Activated CD4-positive, alpha-beta T cell treated with anti-CD3 and anti-CD28 coated beads, Interleukin-2, amount 50 U/mL, for 48 hours (primary cell): ENCODE data around the gene RBM19.
"Not testable (repeated sequence)": the region's sequence is repeated elsewhere in the genome, so short reads cannot be mapped to it uniquely, and the experiment has no call there.

Source experiments
- DNase-seq, 2 experiments: peaks; one replicate each; pipeline ENCODE4 v3.0.0-alpha.2; 2020

The RBM19 gene

DNA sequence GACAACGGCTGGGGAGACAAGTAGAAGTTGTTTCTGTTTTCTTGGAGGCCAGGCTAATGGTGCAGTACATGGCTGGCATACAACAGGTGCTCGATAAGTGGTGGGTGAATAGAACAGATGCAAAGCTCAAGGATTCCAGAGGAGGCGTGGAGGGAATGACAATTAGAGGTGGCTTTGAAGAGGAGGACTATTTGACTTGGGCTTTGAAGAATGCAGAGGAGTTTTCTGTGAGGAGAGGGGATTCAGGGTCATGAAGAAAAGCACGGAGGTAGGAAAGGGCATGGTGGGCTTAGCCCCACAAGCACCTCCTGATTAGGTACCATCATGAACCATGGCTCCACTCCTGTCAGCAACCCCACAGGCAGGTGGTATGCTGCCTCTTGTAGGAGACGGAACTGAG is 142.3 kb downstream of the RBM19 start:
- DNase-seq = no peak

DNA sequence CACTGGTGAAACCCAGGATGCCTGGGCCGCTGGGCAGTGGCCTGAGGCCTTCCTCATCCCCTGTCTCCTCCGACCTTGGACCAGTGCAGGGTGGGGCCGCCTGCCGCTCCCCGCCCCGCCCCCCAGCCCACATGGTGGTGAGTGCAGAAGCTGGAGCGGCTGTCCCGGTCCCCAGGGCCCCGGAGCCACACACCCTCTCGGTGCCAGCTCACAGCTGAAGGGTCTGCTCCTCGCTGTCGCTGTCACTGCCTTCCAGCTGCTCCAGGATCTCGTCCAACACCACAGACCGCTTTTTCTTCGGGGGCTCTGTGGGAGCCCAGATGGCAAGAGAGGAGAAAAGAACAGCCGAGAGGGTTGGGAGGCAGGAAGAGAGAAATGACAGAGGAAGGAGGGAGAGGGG is 143.1 kb downstream of the RBM19 start:
- no peak for DNase-seq

DNA sequence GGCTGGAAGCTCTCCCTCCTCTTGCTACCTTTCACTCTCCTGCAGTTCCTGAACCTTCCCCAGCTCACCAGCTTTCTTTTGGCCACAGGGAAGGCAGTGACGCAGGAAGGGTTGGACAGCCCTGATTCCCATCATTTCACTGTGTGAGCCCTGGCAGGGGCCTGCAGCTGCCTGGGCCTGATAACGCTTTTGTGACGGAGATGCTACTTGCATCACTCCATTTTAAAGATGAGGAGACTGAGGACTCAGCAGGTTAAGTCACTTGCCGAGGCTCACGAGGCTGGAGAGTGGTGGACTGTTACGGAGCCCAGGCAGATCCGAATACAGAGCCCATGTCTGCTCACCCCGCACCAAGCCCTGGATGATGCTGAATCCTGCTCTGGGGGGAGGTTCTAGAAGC is 145.3 kb downstream of the RBM19 start:
- no peak for DNase-seq

DNA sequence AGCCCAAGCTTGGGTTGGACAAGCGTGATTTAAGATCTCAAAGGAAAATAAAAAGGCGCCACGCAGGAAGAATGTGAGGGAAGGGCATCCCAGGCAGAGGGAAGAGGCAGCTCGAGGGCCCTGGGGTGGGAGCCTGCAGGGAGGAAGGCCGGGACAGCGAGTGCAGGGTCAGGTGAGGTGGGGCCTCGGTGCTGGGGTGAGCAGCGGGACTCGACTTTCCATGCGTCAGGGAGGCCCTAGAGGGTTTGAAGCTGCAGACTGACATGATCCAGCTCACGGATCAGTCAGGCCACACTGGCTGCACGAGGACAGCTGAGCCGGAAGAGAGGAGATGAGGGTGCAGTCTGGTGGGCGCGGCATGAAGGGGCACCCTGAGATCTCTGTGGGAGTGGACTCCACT is 145.8 kb downstream of the RBM19 start:
- DNase-seq = no peak

DNA sequence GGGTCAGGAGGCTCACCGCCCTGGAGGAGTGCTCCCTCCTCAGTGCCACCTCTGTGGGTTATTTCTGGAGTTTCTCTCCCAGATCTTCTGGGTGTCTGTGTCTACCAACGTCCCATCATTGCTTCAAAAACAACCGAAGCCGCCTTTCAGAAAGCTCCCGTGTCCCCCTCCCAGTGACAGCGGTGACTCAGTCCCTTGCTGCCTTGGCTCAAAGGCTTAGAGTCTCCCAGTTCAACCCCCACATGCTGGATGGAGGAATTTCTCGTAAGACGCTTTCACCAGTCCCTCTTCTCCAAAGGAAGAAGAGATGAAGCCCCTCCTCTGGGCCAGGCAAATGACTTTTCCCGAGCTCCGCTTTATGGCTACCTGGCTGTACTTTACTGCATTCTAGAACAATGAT is 146.6 kb downstream of the RBM19 start:
- DNase-seq = no peak

DNA sequence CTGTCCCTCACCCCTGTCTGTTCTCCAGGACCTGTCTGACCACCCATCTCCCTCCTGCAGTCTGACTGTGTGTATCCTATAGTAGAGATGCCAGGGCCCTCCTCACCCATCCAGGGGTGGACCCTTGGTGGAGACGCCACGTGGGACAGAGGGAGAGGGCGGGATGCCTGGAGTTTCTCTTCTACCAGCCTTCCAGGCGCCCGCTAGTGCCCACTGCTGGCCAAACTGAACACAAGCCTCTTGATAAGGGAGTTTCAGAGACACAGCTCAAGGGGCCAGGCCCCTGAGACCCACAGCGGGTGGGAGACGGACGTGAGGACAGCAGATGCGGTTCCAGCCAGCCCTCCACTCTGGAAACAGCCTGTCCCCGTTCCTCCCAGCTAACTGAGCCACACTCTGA is 147.3 kb downstream of the RBM19 start:
- no peak for DNase-seq

DNA sequence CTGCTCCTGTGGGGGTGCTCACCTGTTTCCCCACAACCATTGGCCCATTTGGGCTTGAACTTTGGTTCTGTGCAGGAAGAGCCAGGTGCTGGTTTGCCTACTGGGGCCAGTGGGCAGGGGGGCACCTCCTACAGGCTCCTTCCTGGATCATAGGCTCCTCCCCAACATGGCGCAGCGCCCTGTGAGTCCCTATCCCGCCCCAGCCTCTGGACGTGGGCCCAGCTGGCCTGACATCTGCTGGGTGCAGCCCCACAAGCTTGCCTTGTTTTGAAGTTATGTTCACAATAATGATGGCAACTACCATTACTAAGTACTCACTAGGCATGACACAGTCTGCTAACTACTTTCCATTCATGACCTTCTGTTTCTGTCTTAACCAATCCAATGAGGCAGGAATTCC is 147.8 kb downstream of the RBM19 start:
- DNase-seq = no peak

DNA sequence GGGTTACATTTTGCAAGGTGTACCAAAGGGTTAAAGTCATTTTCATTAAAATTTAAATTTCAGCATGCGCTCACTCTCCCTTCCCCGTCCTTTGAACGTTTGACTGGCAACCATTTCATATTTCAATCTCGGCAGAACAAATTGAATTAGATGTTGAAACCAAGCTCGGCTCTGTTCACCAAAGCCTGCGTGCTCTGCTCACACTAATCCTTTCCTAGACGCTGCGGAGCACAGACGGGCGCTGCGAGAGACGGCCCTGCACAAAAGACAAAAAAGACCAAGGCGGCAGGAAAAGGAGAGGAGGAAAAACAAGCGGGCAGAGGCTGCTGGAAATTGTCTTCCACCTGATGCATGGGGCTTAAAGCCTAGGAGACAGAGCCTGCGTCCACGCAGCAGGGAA is 149.3 kb downstream of the RBM19 start:
- DNase-seq = no peak

DNA sequence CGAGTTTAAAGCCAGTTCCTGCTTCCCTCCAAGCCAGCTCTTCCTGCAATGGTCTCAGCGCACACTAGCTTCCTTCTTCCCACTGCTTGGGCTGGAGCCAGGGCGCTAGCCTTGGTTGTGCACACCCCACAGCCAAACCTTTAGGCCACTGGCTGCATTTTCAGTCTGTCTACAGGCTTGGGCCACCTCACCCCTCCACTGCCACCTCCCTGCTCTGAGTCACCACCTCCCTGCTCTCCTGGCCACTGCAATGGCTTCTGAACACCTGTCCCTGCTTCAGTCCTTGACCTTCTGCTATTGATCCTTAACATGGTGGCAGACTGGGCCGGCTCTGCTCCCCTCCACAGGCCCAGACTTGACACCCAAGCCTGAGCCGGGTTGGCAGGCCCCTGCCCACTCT is 151.1 kb downstream of the RBM19 start:
- DNase-seq = no peak

DNA sequence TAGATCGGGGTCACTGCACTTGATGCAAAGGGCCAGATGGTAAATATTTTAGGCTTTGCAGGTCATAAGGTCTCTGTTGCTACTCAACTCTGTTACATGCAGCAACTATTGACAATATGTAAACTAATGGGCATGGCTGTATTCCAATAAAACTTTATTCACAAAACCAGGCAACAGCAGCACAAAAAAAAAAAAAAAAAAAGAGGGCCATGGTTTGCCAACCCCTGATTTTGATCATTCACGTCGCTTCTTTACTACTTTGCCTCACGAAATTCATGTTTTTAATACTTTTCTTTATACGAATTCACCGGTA is 152.9 kb downstream of the RBM19 start:
- DNase-seq = no peak

DNA sequence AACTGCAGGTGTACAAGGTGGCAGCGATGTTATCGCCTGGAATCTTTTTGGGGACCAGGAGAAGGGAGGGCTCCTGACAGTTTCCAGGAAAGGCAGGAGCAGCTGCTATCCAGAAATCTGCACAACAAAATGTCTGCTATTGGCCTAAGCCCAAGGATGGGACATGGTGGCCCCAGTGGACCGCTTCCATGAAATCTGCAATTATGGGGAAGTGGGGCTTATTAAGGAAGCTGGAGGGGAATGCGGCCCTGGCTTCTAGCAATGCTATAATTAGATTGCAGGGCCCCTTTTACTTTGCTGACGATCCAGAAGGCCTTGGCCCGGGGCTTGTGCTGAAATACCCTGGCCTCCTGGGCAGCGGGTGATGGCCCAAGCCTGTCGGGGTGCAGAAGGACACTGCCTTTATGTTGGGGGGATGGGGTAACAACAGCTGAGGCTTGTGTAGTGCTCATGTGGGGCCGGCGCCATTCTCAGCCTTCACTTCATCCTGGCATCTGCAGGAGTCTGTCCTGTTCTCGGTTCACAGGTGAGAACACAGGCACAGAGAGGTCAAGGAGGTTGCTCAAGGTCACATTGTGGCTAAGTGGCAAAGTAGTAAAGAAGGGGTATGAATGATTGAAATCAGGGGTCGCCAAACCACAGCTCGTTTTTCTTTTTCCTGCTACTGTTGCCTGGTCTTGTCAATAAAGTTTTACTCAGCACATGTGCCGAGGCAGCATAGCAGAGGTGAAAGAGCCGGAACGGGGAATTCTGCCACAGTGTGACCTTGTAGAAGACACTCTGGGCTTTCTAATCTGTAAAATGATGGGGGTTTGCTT is 153.5 kb downstream of the RBM19 start:
- DNase-seq = no peak

DNA sequence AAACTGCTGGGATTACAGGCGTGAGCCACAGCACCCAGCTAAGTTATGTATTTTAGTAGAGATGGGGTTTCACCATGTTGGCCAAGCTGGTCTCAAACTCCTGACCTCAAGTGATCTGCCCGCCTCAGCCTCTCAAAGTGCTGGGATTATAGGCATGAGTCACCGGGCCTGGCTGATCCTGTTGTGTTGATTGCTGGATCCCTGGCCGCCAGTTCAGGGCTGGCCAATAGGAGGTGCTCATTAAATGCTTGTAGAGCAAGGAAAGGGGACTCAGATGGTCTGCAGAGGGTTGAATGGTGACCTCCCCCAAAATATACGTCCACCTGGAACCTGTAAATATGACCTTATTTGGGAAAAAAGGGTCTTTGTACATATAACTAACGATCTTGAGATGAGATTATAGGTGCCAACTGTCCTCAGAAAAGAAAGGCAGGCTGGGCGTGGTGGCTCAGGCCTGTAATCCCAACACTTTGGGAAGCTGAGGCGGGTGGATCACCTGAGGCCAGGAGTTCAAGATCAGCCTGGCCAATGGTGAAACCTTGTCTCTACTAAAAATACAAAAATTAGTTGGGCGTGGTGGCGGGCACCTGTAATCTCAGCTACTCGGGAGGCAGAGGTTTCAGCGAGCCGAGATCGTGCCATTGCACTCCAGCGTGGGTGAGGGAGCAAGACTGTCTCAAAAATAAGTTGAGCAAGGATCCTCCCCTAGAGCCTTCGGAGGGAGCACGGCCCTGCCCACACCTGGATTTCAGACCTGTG is 156.5 kb downstream of the RBM19 start:
- not testable (repeated sequence) for DNase-seq

DNA sequence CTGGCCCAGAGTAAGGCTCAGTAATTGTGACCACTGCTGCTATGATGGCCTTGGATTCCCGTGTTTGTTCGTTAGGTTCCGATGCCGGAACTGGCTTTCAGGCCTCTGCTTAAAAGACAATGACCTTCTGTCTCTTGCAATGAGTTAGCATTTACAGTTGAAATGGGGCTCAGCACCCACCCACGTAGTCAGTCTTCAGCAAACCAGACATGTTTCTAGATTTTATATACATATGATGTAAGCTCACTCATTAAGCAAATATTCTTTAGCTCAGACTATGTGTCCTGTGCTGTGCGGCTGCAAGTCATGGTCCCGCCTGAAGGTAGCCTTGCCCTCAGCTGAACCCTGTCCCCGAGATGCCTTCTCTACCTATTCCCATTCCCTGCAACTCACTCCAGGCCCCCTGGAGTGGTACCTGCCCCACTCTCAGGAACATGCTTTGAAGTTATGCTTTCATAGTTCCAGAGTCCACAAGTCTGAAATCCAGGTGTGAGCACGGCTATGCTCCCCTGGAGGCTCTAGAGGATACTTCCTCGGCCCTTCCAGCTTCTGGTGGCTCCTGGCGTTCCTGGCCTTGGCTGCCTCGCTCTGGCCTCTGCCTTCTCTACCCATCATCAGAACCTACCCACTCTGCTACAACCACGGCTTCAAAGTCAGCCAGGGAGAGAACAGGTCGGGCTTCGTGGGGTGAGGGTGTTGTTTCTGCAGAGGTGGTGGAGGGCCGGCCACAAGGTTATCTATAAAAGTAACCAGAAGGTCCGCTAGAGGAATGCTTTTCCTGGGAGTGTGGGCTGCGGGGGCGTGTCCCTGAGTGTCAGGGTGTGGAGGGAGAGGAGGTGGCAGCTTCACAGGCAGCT is 157.8 kb downstream of the RBM19 start:
- DNase-seq = no peak

DNA sequence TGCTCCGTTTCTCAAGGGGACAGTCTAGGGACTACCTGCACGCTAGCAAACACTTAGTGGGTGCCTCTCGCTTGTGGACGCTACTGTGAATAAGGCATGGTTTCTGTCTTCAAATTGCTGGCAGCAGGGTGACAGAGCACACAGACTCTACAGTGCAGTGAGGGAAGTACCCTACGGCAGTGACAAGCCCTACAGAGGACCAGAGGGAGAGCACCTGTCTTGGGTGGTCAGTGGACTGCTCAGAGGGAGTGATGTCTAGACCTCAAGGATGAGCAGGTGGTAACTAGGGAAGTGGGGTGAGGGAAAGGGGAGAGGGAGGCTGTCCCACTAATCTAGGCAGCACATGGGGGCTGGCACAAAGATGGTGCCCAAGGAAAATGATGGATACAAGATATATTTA is 160.5 kb downstream of the RBM19 start:
- no peak for DNase-seq

DNA sequence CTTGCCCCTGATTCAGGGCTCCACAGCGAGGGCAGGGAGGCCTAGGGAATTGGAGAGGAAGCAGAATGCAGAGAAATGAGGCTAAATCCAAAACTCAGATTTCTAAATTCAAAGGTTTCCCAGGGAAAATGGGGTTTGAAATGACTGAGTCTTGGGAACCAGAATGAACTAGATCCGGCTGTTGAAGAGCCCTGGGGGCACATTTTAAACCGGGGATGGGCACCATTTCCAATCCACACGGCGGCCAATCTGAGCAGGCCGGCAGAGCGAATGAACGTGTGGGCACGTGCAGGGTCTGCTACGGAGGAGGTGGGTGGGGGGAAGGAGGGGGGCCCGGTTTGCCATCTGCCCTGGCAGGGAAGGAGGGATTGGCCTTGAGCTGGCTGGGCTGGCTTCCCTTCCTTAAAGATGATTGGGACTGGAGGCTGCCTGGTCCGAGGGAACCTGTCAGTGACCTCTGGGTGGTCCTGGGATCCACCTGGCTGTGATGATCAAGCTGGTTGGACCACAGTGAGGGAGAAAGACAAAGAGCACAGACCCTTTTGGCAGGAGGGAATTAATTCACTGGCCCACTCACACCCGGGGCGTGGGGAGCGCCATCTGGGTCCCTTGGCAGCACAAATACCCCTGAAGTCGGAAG is 161.0 kb downstream of the RBM19 start:
- DNase-seq = no peak

DNA sequence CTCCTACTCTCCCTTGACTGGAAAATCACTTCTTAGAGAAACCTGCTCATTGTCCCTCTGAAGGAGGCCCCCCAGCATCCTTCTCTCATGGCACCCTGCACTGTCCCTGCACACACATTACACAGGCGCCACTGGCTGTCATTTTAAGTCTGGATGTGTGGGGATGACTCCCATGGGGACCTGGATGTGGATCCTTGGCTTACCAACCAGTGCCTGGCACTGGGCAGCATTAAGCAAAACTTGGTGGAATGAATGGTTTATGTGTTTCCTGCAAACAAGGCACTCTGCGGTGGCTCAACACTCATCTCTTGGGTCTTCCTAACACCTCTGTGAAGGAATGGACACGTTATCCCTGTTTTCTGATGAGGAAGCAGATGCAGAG is 162.4 kb downstream of the RBM19 start:
- no peak for DNase-seq

DNA sequence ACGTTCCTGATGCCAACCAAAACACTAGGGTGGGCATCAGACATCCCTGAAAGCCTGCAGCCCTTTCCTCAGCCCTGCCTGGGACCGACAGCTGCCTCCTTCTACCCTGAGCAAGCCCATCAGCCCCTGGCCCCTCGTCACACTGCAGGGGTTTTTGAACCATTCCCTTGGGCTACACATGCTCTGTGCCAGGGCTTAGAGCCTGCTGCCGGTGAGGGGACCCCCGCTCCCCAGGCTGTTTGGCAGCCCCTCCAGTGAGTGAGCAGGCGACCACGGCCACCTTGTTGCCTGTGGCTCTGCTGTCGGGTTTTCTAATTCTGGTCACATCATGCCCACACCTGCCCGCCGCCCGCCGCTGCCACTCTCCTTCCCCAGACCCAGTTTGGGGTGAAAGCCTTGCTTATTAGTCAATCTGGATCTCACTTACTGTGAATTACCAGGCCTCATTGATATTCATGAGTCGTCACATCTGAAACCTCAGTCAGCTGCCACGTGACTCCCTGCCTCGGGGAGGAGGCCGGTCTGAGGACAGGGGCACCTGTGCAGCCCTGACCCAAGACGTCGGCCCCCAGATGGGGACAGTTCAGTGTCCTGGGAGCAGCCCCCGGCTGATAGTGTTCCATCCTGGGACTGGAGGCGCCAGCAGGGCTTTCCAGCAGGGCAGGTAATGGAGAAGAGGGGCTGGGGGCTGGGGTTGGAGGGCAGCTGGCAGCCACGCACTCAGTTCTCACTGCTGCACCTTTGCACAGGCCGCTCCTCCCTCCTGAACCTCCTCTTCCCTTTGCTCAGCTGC is 163.0 kb downstream of the RBM19 start:
- no peak for DNase-seq

DNA sequence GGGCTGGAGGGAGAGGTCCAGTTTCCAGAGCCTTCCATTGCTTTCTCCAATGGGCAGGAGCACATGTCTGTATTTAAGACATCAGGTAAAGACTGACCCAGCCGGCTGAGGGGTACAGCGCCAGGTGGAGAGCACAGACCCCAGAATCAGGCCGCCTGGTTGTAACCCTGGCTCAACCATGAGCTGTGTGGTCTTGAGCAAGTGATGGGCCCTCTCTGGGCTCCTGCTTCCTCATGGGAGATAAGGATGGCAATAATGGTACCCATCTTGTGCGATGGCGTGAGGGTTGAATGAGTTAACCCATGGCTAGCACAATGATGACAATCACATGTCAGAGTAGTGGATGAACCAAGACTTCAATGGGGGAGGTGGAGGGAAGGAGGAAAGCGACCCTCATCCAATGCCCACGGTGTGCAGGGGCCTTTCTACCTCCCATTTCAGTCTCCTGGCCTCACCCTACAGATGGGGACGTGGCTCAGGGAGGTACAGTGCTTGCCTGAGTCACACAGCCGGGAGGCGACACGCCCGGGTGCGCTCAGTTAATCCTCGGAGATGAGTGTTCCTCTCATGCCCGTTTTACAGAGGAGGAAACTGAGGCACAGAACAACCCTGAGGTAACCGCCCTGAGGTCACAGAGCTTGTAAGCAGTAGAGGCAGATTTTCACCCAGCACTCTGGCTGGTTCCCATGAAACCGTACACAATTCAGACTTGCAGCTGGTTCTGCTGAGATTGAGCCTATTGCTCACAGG is 163.9 kb downstream of the RBM19 start:
- no peak for DNase-seq

DNA sequence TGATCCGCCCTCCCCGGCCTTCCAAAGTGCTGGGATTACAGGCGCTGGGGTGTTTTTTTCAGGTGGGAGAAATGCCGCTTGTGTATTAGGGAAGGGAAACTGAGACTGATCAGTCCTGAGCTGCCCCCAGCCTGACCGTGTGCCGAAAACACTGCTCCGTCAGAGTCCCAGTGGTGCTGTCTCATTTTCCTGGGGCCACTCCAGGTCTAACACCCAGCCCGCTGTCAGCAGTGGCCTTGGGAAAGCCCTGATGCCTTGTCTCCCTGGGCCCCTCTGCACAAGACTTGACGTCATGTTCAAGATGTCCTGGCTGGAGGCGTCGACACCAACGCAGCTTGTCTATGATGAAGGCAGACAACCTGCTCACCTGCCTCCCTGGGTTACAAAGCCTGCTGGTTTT is 165.9 kb downstream of the RBM19 start:
- DNase-seq = no peak

DNA sequence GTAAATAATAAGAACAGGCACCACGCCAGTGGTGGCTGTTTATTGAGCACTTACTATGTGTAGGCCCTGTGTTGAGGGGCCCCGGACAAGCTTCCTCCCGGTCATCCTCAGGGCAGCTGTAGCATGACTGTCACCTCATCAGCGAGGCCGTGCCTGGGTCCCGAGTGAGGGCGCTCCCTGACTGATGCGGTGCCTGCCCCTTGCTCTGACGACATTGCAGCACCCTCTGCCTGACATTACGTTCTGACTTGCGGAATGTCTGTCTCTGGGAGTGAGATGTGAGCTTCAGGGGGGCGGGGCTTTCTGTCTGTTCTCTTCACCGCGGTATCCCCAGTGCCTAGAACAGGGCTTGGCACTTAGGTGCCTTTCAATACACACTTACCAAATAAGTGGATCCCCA is 167.6 kb downstream of the RBM19 start:
- no peak for DNase-seq

DNA sequence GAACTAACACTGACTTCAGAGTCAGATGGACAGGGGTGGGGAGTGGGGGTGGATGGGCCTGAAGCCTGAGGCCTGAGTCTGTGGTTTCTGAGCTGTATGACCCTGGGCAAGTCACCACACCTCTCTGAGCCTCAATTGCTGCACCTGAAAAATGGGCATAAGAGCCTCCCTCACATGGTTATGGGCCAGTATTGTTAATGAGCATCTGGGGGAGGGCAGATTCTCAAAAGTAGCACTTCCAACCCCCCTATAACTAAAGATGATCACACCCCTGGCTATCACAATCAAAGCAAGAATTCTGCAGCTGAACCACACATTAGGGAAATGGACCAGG is 168.6 kb downstream of the RBM19 start:
- DNase-seq = no peak
